GM23248 (cell line): ENCODE measurements around the gene PNPLA8. TPM values are rescaled to one million over a fixed set of nuclear protein-coding genes. Genes with fewer than 3 reads are reported as not detected.
"Not testable (repeated sequence)": the region's sequence is repeated elsewhere in the genome, so short reads cannot be mapped to it uniquely, and the experiment has no call there.

Source experiments
- DNase-seq: peaks from one replicate; pipeline ENCODE4 v3.0.0-alpha.2; 2015
- H2AFZ ChIP-seq: fragments of 200-600 bp; sonication (generic); 2 replicates; pipeline ENCODE4 v1.6.1; 2016; ENCODE audit warnings: antibody characterized with exemption
- H3F3A ChIP-seq: fragments of 200-600 bp; sonication (generic); 2 replicates; pipeline ENCODE4 v1.6.1; 2016; ENCODE audit warnings: mild to moderate bottlenecking, antibody characterized with exemption, mixed run types; ENCODE audit not compliant: insufficient read depth
- H3K27ac ChIP-seq: fragments of 200-600 bp; sonication (generic); 2 replicates; pipeline ENCODE4 v1.5.1; 2016; ENCODE audit warnings: mild to moderate bottlenecking
- H3K27me3 ChIP-seq: fragments of 200-600 bp; sonication (generic); replicated peaks from 2 replicates; pipeline ENCODE4 v1.6.1; 2016; ENCODE audit warnings: mild to moderate bottlenecking; ENCODE audit not compliant: insufficient read depth
- H3K36me3 ChIP-seq: fragments of 200-600 bp; sonication (generic); 2 replicates; pipeline ENCODE4 v1.6.1; 2016; ENCODE audit warnings: low read depth, mild to moderate bottlenecking
- H3K4me1 ChIP-seq: fragments of 200-600 bp; sonication (generic); 2 replicates; pipeline ENCODE4 v1.6.1; 2016; ENCODE audit warnings: mild to moderate bottlenecking; ENCODE audit not compliant: insufficient read depth
- H3K4me2 ChIP-seq: fragments of 200-600 bp; sonication (generic); one replicate; pipeline ENCODE4 v1.6.1; 2016; ENCODE audit warnings: mild to moderate bottlenecking; ENCODE audit not compliant: unreplicated experiment
- H3K4me3 ChIP-seq: fragments of 200-600 bp; sonication (generic); 2 replicates; pipeline ENCODE4 v1.5.1; 2016; ENCODE audit warnings: mild to moderate bottlenecking
- H3K79me2 ChIP-seq: fragments of 200-600 bp; sonication (generic); 2 replicates; pipeline ENCODE4 v1.6.1; 2016; ENCODE audit warnings: mild to moderate bottlenecking; ENCODE audit not compliant: insufficient read depth
- H3K9ac ChIP-seq: fragments of 200-600 bp; sonication (generic); 2 replicates; pipeline ENCODE4 v1.6.1; 2016; ENCODE audit warnings: mild to moderate bottlenecking
- H3K9me2 ChIP-seq: fragments of 200-600 bp; sonication (generic); 2 replicates; pipeline ENCODE4 v1.6.1; 2016; ENCODE audit warnings: mixed run types, mild to moderate bottlenecking, moderate library complexity; ENCODE audit not compliant: insufficient read depth
- H3K9me3 ChIP-seq: fragments of 200-600 bp; sonication (generic); one replicate; pipeline ENCODE4 v1.6.1; 2017; ENCODE audit warnings: low read depth
- H4K20me1 ChIP-seq: fragments of 200-600 bp; sonication (generic); 2 replicates; pipeline ENCODE4 v1.6.0; 2016; ENCODE audit not compliant: insufficient read depth
- EZH2 ChIP-seq: fragments of 200-600 bp; sonication (generic); IDR thresholded peaks from 2 replicates; pipeline ENCODE4 v1.6.1; 2018; ENCODE audit warnings: antibody characterized with exemption, mild to moderate bottlenecking; ENCODE audit not compliant: insufficient read depth, poor library complexity, severe bottlenecking
- EZH2phosphoT487 ChIP-seq: fragments of 200-600 bp; sonication (generic); IDR thresholded peaks from 2 replicates; pipeline ENCODE4 v1.6.1; 2018; ENCODE audit warnings: antibody characterized with exemption, moderate library complexity, mild to moderate bottlenecking, low read depth; ENCODE audit not compliant: insufficient read depth
- WGBS, 2 experiments: methylation state at CpG; one replicate each; pipeline ENCODE4 v1.1.6; 2015 to 2017; ENCODE audit warnings: low lambda C conversion rate in 2 of 2, low coverage in 1 of 2; ENCODE audit errors: missing lambda C conversion rate in 2 of 2; 5-methylcytosine and 5-hydroxymethylcytosine counted together
- in situ Hi-C: fragments of 300-500 bp; cut with MboI; formaldehyde crosslinking; loops from 2 replicates; pipeline ENCODE4 v1.15.0; 2020
- polyA plus RNA-seq: library from polyadenylated mRNA; unstranded; fragments of >200 nt; fragmentation: Nextera tagmentation; extraction: Ambion mirVana; gene quantifications from 2 replicates; pipeline ENCODE4 v1.2.1, GENCODE V29; 2016
- total RNA-seq: library from RNA; depleted of rRNA; stranded (reverse); fragments of >200 nt; shearing (Covaris generic); gene quantifications from 2 replicates; pipeline ENCODE4 v1.2.3, GENCODE V29; 2014

PNPLA8 gene
- total and polyA plus RNA-seq, 2 experiments from 2014 or later: 29.1 to 33.4 TPM

GRCh38 chr7:108480311-108480710 is 45.6 kb downstream of the PNPLA8 start:
- no peak for DNase-seq
- TF ChIP-seq EZH2phosphoT487: no peak
- TF ChIP-seq EZH2: no peak
- H2AFZ ChIP-seq: no peak overlapping the region

GRCh38 chr7:108479751-108480150 is 46.2 kb downstream of the PNPLA8 start:
- TF ChIP-seq EZH2phosphoT487: no peak
- no peak for TF ChIP-seq EZH2
- no peak overlapping the region for H3K4me3 ChIP-seq
- H3K4me2 ChIP-seq: no peak overlapping the region
- H3K36me3 ChIP-seq: no peaks in the 10 kb centered on the region; the same call in 1 of the 2 replicates
- H3K79me2 ChIP-seq: no peaks in the 10 kb centered on the region
- no peaks in the 10 kb centered on the region for H3K27me3 ChIP-seq
- no peaks in the 10 kb centered on the region for H3F3A ChIP-seq
- no peak overlapping the region for H2AFZ ChIP-seq
- no peaks in the 10 kb centered on the region for H3K9me3 ChIP-seq
- no peak overlapping the region for H3K27ac ChIP-seq
- WGBS, 2 experiments: 95 to 99% methylated on average over 2 of the region's 2 CpGs
- H3K9ac ChIP-seq: no peak overlapping the region
- no peak for DNase-seq
- in situ Hi-C loops: loop anchor here (25.0 kb wide), 1 partner anchor 292 kb away; no protein-coding TSS in a partner anchor
- no peaks in the 10 kb centered on the region for H4K20me1 ChIP-seq
- no peaks in the 10 kb centered on the region for H3K9me2 ChIP-seq
- no peaks in the 10 kb centered on the region for H3K4me1 ChIP-seq

More at GRCh38 chr7:108480311-108480710, 45.6 kb downstream of the PNPLA8 start:
- Histone ChIP-seq H3K27me3 (no peaks in the 10 kb centered on the region), H3F3A (no peaks in the 10 kb centered on the region), H3K4me3 (no peak overlapping the region), H3K27ac (no peak overlapping the region), H3K9me2 (no peaks in the 10 kb centered on the region), H3K36me3 (no peaks in the 10 kb centered on the region; the same call in 1 of the 2 replicates), H3K79me2 (no peaks in the 10 kb centered on the region), H3K4me2 (no peak overlapping the region), H3K9me3 (no peaks in the 10 kb centered on the region), H4K20me1 (no peaks in the 10 kb centered on the region), H3K4me1 (peaks cover 2% of the 10 kb centered on the region), H3K9ac (no peak overlapping the region)
- in situ Hi-C loops: loop anchor here (25.0 kb wide), 1 partner anchor 293 kb away; no protein-coding TSS in a partner anchor
- WGBS, 2 experiments: 97 to 98% methylated on average over 5 of the region's 5 CpGs

- H3K27ac ChIP-seq: no peak overlapping the region
- in situ Hi-C loops: loop anchor here (25.0 kb wide), 1 partner anchor 292 kb away; no protein-coding TSS in a partner anchor
- 90 to 93% methylated on average over 5 of the region's 5 CpGs for WGBS, 2 experiments
- H3F3A ChIP-seq: no peaks in the 10 kb centered on the region
- H3K9me2 ChIP-seq: no peaks in the 10 kb centered on the region
- no peak overlapping the region for H3K4me3 ChIP-seq
- no peaks in the 10 kb centered on the region for H3K9me3 ChIP-seq
- no peak overlapping the region for H3K9ac ChIP-seq
- H3K79me2 ChIP-seq: no peaks in the 10 kb centered on the region
- H4K20me1 ChIP-seq: no peaks in the 10 kb centered on the region
- H2AFZ ChIP-seq: no peak overlapping the region
- DNase-seq: no peak
- H3K27me3 ChIP-seq: no peaks in the 10 kb centered on the region
- H3K4me1 ChIP-seq: no peaks in the 10 kb centered on the region
- H3K36me3 ChIP-seq: no peaks in the 10 kb centered on the region; the same call in 1 of the 2 replicates
- TF ChIP-seq EZH2phosphoT487 (no peak), EZH2 (no peak)
- no peak overlapping the region for H3K4me2 ChIP-seq
These were observed 46.8 kb downstream of the PNPLA8 start for GRCh38 chr7:108479118-108479517.

GRCh38 chr7:108468246-108468645 is 57.7 kb downstream of the PNPLA8 start:
- Histone ChIP-seq H3K4me2 (no peak overlapping the region), H3K4me3 (no peak overlapping the region), H3K27ac (no peak overlapping the region), H3K9me3 (no peaks in the 10 kb centered on the region), H4K20me1 (no peaks in the 10 kb centered on the region), H3F3A (no peaks in the 10 kb centered on the region), H3K27me3 (no peaks in the 10 kb centered on the region), H3K9me2 (no peaks in the 10 kb centered on the region), H3K4me1 (no peaks in the 10 kb centered on the region), H3K79me2 (no peaks in the 10 kb centered on the region), H2AFZ (no peak overlapping the region), H3K36me3 (no peaks in the 10 kb centered on the region), H3K9ac (no peak overlapping the region)
- WGBS, 2 experiments: 52 to 53% methylated on average over 4 of the region's 4 CpGs
- no peak for DNase-seq
- in situ Hi-C loops: no loop called here
- TF ChIP-seq EZH2 (no peak), EZH2phosphoT487 (no peak)

GRCh38 chr7:108467391-108467790 is 58.5 kb downstream of the PNPLA8 start:
- in situ Hi-C loops: no loop called here
- Histone ChIP-seq H2AFZ (no peak overlapping the region), H3K4me2 (no peak overlapping the region), H3K27me3 (no peaks in the 10 kb centered on the region), H4K20me1 (no peaks in the 10 kb centered on the region), H3K79me2 (no peaks in the 10 kb centered on the region), H3K4me3 (no peak overlapping the region), H3K4me1 (no peaks in the 10 kb centered on the region), H3K27ac (no peak overlapping the region), H3F3A (no peaks in the 10 kb centered on the region), H3K9ac (no peak overlapping the region), H3K9me3 (no peaks in the 10 kb centered on the region), H3K36me3 (no peaks in the 10 kb centered on the region), H3K9me2 (no peaks in the 10 kb centered on the region)
- TF ChIP-seq EZH2phosphoT487 (no peak), EZH2 (no peak)
- 70 to 73% methylated on average over 2 of the region's 2 CpGs for WGBS, 2 experiments
- DNase-seq: no peak

- H3K9me2 ChIP-seq, H3K4me3 ChIP-seq, H3K36me3 ChIP-seq, H3K9me3 ChIP-seq, DNase-seq, H3F3A ChIP-seq, H3K9ac ChIP-seq, H2AFZ ChIP-seq, H3K79me2 ChIP-seq, H3K27me3 ChIP-seq, H3K27ac ChIP-seq, H3K4me2 ChIP-seq, H3K4me1 ChIP-seq, H4K20me1 ChIP-seq, in situ Hi-C loops: not testable (repeated sequence)
- WGBS, 2 experiments: 58 to 70% methylated on average over 2 of the region's 2 CpGs
These were observed 59.6 kb downstream of the PNPLA8 start for GRCh38 chr7:108466322-108466721.
